G401.6 (cell line): ENCODE measurements around the gene WDR4.
A peak's percentile ranks its signal among the peaks of the same experiment; 100 is the strongest.
"Not testable (repeated sequence)": the region's sequence is repeated elsewhere in the genome, so short reads cannot be mapped to it uniquely, and the experiment has no call there.

Experiments used
- FAIRE-seq: peaks from 2 replicates; lab custom pipeline; 2012; peaks lifted over from hg19 to GRCh38; lab: Jason Lieb, UNC

The WDR4 gene

DNA sequence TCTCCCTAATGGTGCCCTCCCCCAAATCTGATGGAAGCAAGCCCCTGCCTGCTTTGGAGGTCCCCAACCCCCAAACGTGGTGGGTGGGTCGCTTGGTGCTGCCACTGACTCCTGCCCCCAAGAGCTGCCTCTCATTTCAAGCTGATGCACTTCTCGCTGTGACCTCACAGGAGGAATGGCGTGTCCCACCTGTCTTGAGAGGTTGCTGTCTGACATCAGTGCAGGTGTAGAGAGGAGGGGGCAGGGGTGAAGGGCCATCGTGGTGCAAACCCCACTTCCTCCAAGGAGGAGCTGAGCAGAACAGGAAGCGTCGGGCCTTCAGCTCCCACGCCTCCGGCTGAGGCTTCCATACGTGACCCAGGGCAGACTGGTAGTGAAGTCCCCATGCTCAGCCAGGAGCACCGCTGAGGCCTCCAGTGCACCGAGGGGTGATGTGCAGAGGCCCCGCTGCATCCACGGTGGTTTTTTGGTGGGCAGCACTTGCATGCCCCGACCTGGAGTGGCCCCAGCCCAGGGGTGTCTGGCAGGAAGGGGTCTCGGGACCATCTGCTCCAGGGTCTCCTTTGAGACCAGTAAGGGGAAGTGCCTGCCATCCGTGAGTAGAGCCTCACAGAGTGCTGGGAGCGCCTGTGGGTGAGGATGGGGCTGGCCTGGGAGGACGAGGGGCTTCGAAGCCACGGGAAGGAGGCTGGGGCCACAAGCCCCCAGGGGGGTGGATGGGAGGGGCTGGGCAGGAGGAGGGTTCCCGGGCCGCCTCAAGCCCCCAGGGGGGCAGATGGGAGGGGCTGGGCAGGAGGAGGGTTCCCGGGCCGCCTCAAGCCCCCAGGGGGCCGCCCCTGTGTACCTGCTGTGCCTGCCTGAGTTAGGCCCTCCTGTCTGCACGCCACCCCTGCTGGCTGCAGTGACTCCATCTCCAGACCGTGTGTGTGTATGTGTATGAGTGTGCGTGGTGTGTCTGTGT is 39.8 kb downstream of the WDR4 start:
- no peak for FAIRE-seq

DNA sequence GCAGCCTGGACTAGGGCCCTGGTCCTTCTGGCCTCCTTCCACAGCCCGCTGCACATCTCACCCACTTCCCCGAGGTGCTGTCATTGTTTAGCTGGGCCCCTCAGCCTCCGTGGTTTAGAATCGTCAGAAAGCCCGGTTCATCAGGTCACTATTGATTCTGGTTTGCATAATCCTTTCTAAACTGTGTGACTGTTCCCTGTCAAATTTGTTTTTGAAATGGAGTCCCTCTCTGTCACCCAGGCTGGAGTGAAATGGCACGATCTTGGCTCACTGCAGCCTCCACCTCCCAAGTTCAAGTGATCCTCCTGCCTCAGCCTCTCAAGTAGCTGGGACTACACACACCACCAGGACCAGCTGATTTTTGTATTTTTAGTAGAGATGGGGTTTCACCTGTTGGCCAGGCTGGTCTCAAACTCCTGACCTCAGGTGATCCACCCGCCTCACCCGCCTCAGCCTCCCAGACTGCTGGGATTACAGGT is 41.1 kb downstream of the WDR4 start:
- not testable (repeated sequence) for FAIRE-seq

GRCh38 chr21:42837421-42838211 is 41.7 kb downstream of the WDR4 start:
- FAIRE-seq = no peak

- FAIRE-seq = no peak
Measured at GRCh38 chr21:42836767-42837301, 42.5 kb downstream of the WDR4 start.

- no peak for FAIRE-seq
Measured at GRCh38 chr21:42836402-42836666, 43.0 kb downstream of the WDR4 start.

DNA sequence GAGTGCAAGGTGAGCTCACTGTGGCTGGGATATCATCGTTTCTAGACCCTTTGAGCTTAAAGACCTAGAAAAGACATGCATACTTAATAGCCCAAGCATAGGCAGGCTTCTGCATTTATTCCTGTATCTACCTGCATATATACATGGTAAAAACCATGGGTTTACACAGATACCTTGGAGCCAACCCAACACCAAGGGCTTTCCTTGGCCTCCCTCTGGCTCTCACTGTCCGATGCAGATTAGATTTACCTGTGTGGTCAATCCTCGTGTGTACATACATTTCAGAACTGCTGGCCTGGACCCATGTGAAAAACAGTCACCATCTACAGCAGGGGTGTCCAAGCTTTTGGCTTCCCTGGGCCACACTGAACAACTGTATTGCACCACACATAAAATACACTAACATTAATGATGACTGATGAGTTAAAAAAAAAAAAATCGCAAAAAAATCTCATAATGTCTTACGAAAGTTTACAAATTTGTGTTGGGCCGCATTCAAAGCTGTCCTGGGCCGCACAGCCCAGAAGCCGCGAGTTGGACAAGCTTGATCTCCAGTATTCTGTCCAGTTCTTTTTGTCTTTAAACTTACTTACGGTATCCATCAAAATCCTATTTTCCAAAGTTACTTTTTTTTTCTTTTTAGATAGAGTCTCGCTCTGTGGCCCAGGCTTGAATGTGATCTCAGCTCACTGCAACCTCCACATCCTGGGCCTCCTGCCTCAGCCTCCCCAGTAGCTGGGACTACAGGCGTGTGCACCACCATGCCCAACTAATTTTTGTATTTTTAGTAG is 43.5 kb downstream of the WDR4 start:
- FAIRE-seq = no peak

DNA sequence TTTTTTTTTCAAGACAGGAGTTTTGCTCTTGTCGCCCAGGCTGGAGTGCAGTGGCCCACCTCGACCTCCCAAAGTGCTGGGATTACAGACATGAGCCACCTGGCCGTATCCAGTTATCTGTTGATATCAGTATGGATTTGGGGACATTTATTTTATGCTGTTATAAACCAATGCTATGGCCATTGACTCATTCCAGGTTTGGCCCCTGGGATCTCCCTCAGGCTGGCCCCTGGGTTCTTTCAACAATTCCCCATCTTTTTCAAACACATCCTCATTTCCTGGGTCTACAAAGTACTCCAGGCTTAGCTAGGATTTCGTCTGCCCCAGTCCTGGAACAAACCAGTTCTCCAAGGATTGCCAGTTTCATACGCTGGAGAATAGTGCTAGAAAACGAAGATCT is 44.1 kb downstream of the WDR4 start:
- no peak for FAIRE-seq

DNA sequence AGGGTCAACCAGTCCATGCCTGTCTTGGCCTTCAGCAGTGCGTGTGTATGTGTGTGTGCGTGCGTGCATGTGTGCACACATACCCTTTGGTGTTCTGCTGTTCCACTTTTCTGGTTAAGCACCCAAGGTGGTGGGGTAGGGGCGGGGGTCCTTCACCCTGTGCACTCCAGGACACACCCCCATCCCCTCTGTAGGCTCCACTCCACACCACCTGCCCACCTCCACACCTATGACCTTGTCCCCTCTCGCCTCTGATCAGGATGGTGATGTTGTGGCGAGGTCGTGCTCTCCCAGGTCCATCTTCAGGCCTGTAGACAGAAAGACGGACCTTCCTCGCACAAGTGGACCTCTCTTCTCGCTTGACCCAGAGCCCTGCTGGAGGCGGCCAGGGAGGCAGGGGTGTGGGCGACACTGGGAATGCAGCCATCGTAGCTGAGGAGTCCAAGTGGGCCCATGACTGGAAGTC is 44.6 kb downstream of the WDR4 start:
- no peak for FAIRE-seq

GRCh38 chr21:42833859-42834725 is 45.2 kb downstream of the WDR4 start:
- no peak for FAIRE-seq

DNA sequence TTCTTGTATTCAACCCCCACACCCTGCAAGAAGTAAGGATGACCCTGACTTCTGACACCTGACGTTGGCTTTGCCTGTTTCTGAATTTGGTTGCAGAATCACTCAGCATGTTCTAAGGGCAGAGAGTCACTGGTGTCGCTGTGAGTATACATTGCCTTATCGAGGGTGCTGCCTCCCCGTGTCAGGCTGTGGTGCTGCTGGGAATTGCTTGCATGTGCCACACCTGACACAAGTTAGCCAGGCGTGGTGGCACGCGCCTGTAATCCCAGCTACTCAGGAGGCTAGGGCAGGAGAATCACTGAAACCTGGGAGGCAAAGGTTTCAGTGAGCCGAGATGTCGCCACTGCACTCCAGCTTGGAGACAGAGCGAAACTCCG is 45.9 kb downstream of the WDR4 start:
- no peak for FAIRE-seq

GRCh38 chr21:42832321-42832630 is 47.1 kb downstream of the WDR4 start:
- not testable (repeated sequence) for FAIRE-seq

DNA sequence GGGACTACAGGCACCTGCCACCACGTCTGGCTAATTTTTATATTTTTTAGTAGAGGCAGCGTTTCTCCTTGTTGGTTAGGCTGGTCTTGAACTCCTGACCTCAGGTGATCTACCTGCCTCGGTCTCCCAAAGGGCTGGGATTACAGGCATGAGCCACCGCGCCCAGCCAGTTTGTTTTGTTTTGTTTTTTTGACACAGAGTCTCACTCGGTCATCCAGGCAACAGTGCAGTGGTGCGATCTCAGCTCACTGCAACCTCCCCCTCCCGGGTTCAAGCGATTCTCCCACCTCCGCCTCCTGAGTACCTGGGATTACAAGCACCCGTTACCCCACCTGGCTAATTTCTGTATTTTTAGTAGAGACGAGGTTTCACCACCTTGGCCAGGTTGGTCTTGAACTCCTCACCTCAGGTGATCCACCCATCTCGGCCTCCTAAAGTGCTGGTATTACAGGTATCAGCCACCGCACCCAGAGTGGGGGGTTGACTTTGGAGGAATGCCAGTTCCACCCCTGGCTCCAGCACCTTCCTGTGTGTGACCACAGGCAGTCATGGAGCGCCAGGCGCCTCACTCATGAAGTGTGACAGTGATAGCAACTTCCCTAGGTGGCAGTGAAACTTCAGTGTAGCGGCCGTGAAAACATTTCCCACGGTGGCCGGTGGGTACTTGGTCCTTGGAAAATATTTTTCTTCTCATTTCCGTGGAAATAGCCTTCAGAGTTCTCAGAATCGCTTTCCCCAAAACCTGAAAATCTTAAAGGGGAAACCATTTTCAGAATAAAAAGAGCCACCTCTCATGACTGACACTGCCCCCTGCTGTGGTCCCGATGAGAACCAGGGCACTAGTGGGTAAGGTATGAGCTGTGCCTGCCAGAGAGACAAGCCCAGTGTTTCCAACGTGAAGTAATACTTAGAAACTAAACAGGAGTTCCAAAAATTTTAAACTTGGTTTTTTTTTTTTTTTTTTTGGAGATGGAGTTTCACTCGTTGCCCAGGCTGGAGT is 48.6 kb downstream of the WDR4 start:
- no peak for FAIRE-seq

DNA sequence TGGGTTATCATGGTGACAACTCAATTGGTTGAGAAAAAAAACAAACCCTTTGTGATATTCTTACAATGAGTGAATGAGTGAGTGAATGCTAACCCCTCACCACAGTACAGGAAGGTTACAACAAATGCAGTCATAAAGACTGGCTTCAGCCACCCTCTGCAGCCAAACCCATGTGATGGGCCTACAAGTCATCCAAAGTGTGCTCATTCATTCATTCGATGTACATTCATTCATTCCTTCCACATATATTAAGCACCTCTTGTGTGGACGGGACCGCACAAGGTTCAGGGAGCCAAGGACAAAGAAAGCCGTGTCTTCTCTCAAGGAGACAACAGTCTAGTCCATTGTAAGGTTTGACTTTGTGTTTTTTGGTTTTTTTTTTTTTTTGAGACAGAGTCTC is 49.4 kb downstream of the WDR4 start:
- FAIRE-seq = no peak

DNA sequence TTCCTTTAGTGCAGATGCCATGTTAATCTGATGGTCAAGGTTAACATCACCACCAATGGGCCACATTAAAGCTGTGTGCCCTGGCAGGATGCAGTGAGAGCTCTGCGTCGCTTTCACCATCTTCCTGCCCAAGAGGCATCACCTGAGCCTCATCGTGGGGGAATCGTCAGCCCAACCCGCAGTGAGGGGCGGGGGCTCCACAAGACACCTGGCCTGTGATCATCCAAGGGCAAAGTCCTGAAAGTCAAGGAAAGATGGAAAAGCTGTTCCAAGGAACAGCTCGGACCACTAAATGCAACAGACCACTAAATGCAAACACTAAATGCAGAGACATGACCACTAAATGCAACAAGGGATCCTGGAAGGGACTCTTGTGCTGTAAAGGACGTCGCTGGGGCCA is 49.9 kb downstream of the WDR4 start:
- no peak for FAIRE-seq

GRCh38 chr21:42827588-42827987 is 51.8 kb downstream of the WDR4 start:
- no peak for FAIRE-seq

GRCh38 chr21:42820616-42821465 is 58.5 kb downstream of the WDR4 start:
- no peak for FAIRE-seq

- FAIRE-seq = no peak
Measured at GRCh38 chr21:42819861-42820615, 59.3 kb downstream of the WDR4 start.

- FAIRE-seq = peak; percentile 58
Measured at GRCh38 chr21:42818328-42818749, 61.0 kb downstream of the WDR4 start.
